Smooth muscle cell (in vitro differentiated cells): ENCODE data around the gene CER1. TPM values are rescaled to one million over a fixed set of nuclear protein-coding genes. Genes with fewer than 3 reads are reported as not detected.
A peak's percentile ranks its signal among the peaks of the same experiment; 100 is the strongest.

Source experiments
- DNase-seq: peaks from one replicate; lab custom pipeline; 2025; ENCODE audit not compliant: unreplicated experiment; lab: John Stamatoyannopoulos, UW
- H2AFZ ChIP-seq: fragments of 200-600 bp; sonication (generic); 2 replicates; pipeline ENCODE4 v1.6.0; 2016; ENCODE audit warnings: antibody characterized with exemption, low read depth, mild to moderate bottlenecking
- H3F3A ChIP-seq: fragments of 200-600 bp; sonication (generic); 2 replicates; pipeline ENCODE4 v1.6.0; 2017; ENCODE audit warnings: antibody characterized with exemption, low read depth
- H3K27ac ChIP-seq: fragments of 200-600 bp; sonication (generic); 2 replicates; pipeline ENCODE4 v1.5.1; 2016; ENCODE audit warnings: low read depth, mild to moderate bottlenecking
- H3K27me3 ChIP-seq: fragments of 200-600 bp; sonication (generic); 2 replicates; pipeline ENCODE4 v1.6.1; 2016; ENCODE audit warnings: low read depth, mild to moderate bottlenecking
- H3K36me3 ChIP-seq: fragments of 200-600 bp; sonication (generic); 2 replicates; pipeline ENCODE4 v1.5.1; 2016; ENCODE audit warnings: low read depth
- H3K4me1 ChIP-seq: fragments of 200-600 bp; sonication (generic); 2 replicates; pipeline ENCODE4 v1.5.1; 2016; ENCODE audit warnings: low read depth
- H3K4me2 ChIP-seq: fragments of 200-600 bp; sonication (generic); 2 replicates; pipeline ENCODE4 v1.6.0; 2016; ENCODE audit warnings: mild to moderate bottlenecking
- H3K4me3 ChIP-seq: fragments of 200-600 bp; sonication (generic); 2 replicates; pipeline ENCODE4 v1.5.1; 2016; ENCODE audit warnings: mild to moderate bottlenecking
- H3K79me2 ChIP-seq: fragments of 200-600 bp; sonication (generic); 2 replicates; pipeline ENCODE4 v1.6.0; 2016; ENCODE audit warnings: low read depth, mild to moderate bottlenecking
- H3K9ac ChIP-seq: fragments of 200-600 bp; sonication (generic); 2 replicates; pipeline ENCODE4 v1.6.0; 2016; ENCODE audit warnings: low read depth
- H3K9me3 ChIP-seq: fragments of 200-600 bp; sonication (generic); replicated peaks from 2 replicates; pipeline ENCODE4 v1.5.1; 2016; ENCODE audit warnings: low read depth
- H4K20me1 ChIP-seq: fragments of 200-600 bp; sonication (generic); 2 replicates; pipeline ENCODE4 v1.6.0; 2016; ENCODE audit warnings: low read depth
- CTCF ChIP-seq: fragments of 200-600 bp; sonication (generic); IDR thresholded peaks from 2 replicates; pipeline ENCODE4 v1.5.1; 2017; ENCODE audit warnings: borderline replicate concordance, mild to moderate bottlenecking, antibody characterized with exemption; ENCODE audit not compliant: insufficient read depth, poor library complexity, severe bottlenecking
- WGBS: methylation state at CpG from one replicate; pipeline ENCODE4 v1.1.7; 2016; ENCODE audit warnings: low lambda C conversion rate; 5-methylcytosine and 5-hydroxymethylcytosine counted together
- polyA plus RNA-seq: library from polyadenylated mRNA; unstranded; fragments of >200 nt; fragmentation: Nextera tagmentation; extraction: Ambion mirVana; gene quantifications from 2 replicates; pipeline ENCODE4 v1.2.1, GENCODE V29; 2016
- total RNA-seq: library from RNA; depleted of rRNA; stranded (reverse); fragments of >200 nt; gene quantifications from 2 replicates; pipeline ENCODE4 v1.2.3, GENCODE V29; 2014

Gene CER1
- total and polyA plus RNA-seq, 2 experiments from 2014 or later: 1.6 TPM; not detected in 1

DNA sequence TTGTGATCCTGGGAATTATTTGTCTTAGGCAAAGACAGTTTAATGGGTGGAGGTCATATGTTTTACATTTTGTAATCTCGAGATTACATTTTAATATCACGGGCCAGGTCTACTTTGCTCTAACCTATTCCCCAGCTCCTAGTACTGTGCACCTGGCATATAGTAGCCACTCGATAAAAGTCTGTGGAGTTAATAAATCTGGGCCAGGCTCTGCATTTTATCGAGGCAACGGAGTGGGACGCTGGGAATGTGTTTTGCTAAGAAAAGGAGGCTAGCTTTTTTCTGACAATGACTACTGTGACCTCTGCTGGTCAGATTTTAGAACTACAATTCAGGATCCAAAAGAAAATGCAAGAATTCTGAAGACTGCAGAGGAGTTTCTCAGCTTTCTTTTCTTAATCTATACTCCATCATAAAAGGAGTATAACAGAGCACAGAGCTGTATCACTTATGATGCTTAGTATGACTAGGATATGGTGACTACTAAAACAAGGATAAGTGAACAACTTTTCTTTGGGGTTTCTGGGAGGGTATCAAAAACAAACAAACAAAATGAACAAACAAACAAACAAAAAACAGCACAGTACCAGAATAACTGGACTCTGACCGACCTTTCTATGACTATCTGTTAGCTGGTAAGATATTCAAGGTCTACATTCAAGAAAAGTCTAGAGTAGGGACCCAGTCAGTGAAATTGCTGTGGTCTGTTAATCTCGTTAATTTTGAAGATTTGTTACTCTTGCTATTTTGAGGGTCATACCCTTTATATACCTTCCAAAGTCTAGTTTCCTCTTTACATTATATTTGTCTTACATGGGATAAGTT is 46.1 kb upstream of the CER1 start:
- H3K36me3 ChIP-seq: no peaks in the 10 kb centered on the region
- H3K27me3 ChIP-seq: no peaks in the 10 kb centered on the region
- no peaks in the 10 kb centered on the region for H3K79me2 ChIP-seq
- H3K4me2 ChIP-seq: peak overlapping the region; percentile 60
- no peak overlapping the region for H3K9ac ChIP-seq
- DNase-seq: no peak
- no peaks in the 10 kb centered on the region for H4K20me1 ChIP-seq
- H2AFZ ChIP-seq: no peak overlapping the region
- no peak overlapping the region for H3K27ac ChIP-seq
- H3F3A ChIP-seq: no peaks in the 10 kb centered on the region
- WGBS: 40% methylated on average over 8 of the region's 8 CpGs
- peak overlapping the region; percentile 4 for H3K4me3 ChIP-seq
- H3K9me3 ChIP-seq: no peaks in the 10 kb centered on the region
- peak; percentile 70 for TF ChIP-seq CTCF
- H3K4me1 ChIP-seq: no peaks in the 10 kb centered on the region

DNA sequence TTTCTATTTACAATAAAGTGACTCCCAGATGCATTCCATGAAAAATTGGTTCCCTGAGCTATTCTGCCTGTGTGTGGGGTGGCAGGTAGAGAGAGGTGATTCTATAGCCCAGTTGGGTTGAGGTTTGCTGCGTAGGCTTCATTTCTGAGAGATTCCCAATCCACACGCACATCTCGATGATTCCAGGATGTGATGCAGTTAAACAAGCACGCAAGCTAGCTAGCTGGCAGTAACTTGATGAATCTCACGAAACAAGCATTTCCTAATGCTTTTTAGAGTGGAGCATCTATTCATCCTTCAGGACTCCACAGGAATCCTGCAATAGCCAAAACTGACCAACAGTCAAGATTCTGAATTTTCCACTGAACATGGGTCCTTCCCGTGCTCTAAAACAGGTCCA is 43.8 kb upstream of the CER1 start:
- DNase-seq: no peak
- Histone ChIP-seq H3K9me3 (no peaks in the 10 kb centered on the region), H4K20me1 (no peaks in the 10 kb centered on the region), H3K9ac (no peak overlapping the region), H3K36me3 (no peaks in the 10 kb centered on the region), H3K4me2 (no peak overlapping the region), H3K79me2 (no peaks in the 10 kb centered on the region), H2AFZ (no peak overlapping the region), H3K4me3 (no peak overlapping the region), H3F3A (no peaks in the 10 kb centered on the region), H3K4me1 (no peaks in the 10 kb centered on the region), H3K27ac (no peak overlapping the region), H3K27me3 (no peaks in the 10 kb centered on the region)
- 96% methylated on average over 6 of the region's 6 CpGs for WGBS
- no peak for TF ChIP-seq CTCF

DNA sequence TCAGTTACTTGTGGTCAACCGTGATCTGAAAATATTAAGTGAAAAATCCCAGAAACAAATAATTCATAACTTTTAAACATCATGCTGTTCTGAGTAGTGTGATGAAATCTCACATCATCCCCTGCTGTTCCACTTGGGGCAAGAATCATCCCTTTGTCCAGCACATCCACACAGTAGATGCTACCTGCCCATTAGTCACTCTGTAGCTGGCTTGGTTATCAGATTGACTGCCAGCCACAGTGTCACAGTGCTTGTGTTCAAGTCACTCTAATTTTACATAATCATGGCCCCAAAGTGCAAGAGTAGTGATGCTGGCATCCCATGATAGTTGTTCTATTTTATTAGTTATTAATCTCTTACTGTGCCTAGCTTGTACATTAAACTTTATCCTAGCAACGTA is 39.1 kb upstream of the CER1 start:
- Histone ChIP-seq H3K36me3 (no peaks in the 10 kb centered on the region), H3K79me2 (no peaks in the 10 kb centered on the region), H3K9ac (no peak overlapping the region), H2AFZ (no peak overlapping the region), H3K9me3 (no peaks in the 10 kb centered on the region), H3K27ac (no peak overlapping the region), H3K4me1 (no peaks in the 10 kb centered on the region), H4K20me1 (no peaks in the 10 kb centered on the region), H3K4me2 (no peak overlapping the region), H3F3A (no peaks in the 10 kb centered on the region), H3K4me3 (no peak overlapping the region), H3K27me3 (no peaks in the 10 kb centered on the region)
- WGBS: 59% methylated on average over 2 of the region's 2 CpGs
- no peak for TF ChIP-seq CTCF
- no peak for DNase-seq

DNA sequence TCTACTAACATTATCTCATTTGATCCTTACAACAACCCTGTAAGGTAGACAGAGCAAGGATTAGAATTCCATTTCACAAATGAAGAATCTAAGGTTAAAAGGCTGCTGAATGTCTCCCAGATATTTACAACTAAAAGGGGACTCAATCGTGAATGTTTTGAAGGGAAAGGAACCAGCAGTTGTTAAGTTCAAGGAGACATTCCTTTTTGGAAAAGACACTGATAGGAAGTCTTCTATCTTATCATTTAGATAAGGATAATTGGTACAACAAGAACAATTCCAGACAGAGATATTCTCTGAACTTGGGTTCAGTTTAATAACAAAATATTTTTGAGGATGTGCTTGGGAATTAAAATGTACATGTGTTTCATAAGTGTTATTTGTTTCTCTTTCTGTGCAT is 37.5 kb upstream of the CER1 start:
- Histone ChIP-seq H3F3A (no peaks in the 10 kb centered on the region), H3K4me2 (no peak overlapping the region), H3K27ac (no peak overlapping the region), H3K27me3 (no peaks in the 10 kb centered on the region), H3K9me3 (no peaks in the 10 kb centered on the region), H3K4me3 (no peak overlapping the region), H4K20me1 (no peaks in the 10 kb centered on the region), H3K79me2 (no peaks in the 10 kb centered on the region), H3K36me3 (no peaks in the 10 kb centered on the region), H3K9ac (no peak overlapping the region), H3K4me1 (no peaks in the 10 kb centered on the region), H2AFZ (no peak overlapping the region)
- WGBS: 5% methylated on average over 1 of the region's 1 CpG
- DNase-seq: no peak
- TF ChIP-seq CTCF: no peak
